ENCODE results near the gene CD79B. TPM values are rescaled to one million over a fixed set of nuclear protein-coding genes. Genes with fewer than 3 reads are reported as not detected.

The CD79B gene
- polyA plus RNA-seq, 1 donor (not counting 4 experiments of a cell fraction or from before 2014, with no cell fraction given) = 0.07 TPM

Small RNA genes lying within 50 kb of the gene (small RNA-seq; reads per million reads assigned to genes)
- gene AC040958.1 (ENCODE audit: insufficient read length in 3 of 3, low read depth in 3 of 3, low replicate concordance in 1 of 3) (0 reads per million in 3 experiments), gene AC127029.1 (ENCODE audit: insufficient read length in 3 of 3, low read depth in 3 of 3, low replicate concordance in 1 of 3) (0 reads per million in 3 experiments), gene GH1 (ENCODE audit: insufficient read length in 3 of 3, low read depth in 3 of 3, low replicate concordance in 1 of 3) (0 reads per million in 3 experiments)

Other genes starting within 250 kb of the CD79B start
- 1.6 to 3.5 TPM (median 3.3 TPM) in 3 replicates for gene LIMD2, start 232.2 kb downstream of the CD79B start, polyA plus RNA-seq
- gene STRADA, start 190.5 kb downstream of the CD79B start, polyA plus RNA-seq = 25.9 to 29.0 TPM (median 26.3 TPM) in 3 replicates
- 56.5 to 86.4 TPM (median 73.6 TPM) in 3 replicates for gene CCDC47, start 158.7 kb downstream of the CD79B start, polyA plus RNA-seq
- 74.8 to 116 TPM (median 86.2 TPM) in 3 replicates for gene DDX42, start 158.2 kb downstream of the CD79B start, polyA plus RNA-seq
- gene PSMC5, start 104.9 kb downstream of the CD79B start, polyA plus RNA-seq = 111 to 208 TPM (median 141 TPM) in 3 replicates
- gene FTSJ3, start 104.7 kb downstream of the CD79B start, polyA plus RNA-seq = 35.4 to 48.5 TPM (median 43.7 TPM) in 3 replicates
- gene SMARCD2, start 89.6 kb downstream of the CD79B start, polyA plus RNA-seq = 80.3 to 99.8 TPM (median 86.3 TPM) in 3 replicates
- gene CSH2, start 58.7 kb downstream of the CD79B start, polyA plus RNA-seq = not detected in 3 replicates
- gene GH2, start 50.4 kb downstream of the CD79B start, polyA plus RNA-seq = not detected in 3 replicates
- not detected in 3 replicates for gene CSH1, start 35.8 kb downstream of the CD79B start, polyA plus RNA-seq
- not detected in 3 replicates for gene CSHL1, start 21.1 kb downstream of the CD79B start, polyA plus RNA-seq
- gene GH1, start 13.5 kb downstream of the CD79B start, polyA plus RNA-seq = not detected in 3 replicates
- gene SCN4A, start 40.6 kb upstream of the CD79B start, polyA plus RNA-seq = not detected in 3 replicates
- gene PRR29, start 66.0 kb upstream of the CD79B start, polyA plus RNA-seq = 0.01 TPM in 1 of 3 replicates, not detected in the others
- 0.09 to 0.21 TPM (median 0.16 TPM) in 3 replicates for gene ICAM2, start 88.3 kb upstream of the CD79B start, polyA plus RNA-seq
- gene ERN1, start 197.8 kb upstream of the CD79B start, polyA plus RNA-seq = 5.4 to 7.1 TPM (median 7.1 TPM) in 3 replicates

All from keratinocyte (primary cell).